Measurements from ENCODE around the gene TRABD. TPM values are rescaled to one million over a fixed set of nuclear protein-coding genes. Genes with fewer than 3 reads are reported as not detected.
"Not testable (repeated sequence)": the region's sequence is repeated elsewhere in the genome, so short reads cannot be mapped to it uniquely, and the experiment has no call there.

TRABD gene
- total RNA-seq, result 10 to 100 TPM; 88.6 to 89.2 TPM

- ChIA-PET CTCF (interaction anchor here (0.6 kb wide), 1 partner anchor 147 kb away, joined by 4 read pairs; no protein-coding TSS in a partner anchor), POLR2A (no interaction called here)
- intact Hi-C loops (cut with micrococcal nuclease), result loop anchor here (1.0 to 2.0 kb wide), 2 partner anchors 15 kb away; partner anchors contain the start of gene PANX2
- H3K27me3 Mint-ChIP-seq, result no peaks in the 10 kb centered on the region
- H3K4me1 Mint-ChIP-seq (ENCODE audit: low read depth), result peaks cover 28% of the 10 kb centered on the region
- H3K9me3 Mint-ChIP-seq, result no peaks in the 10 kb centered on the region
- peak within 1 kb of the TSS; percentile 89 for H3K27ac Mint-ChIP-seq
- peak; percentile 93 for DNase-seq
- H3K4me3 Mint-ChIP-seq, result peak within 1 kb of the TSS; percentile 88
- peaks cover 3% of the 10 kb centered on the region for H3K36me3 Mint-ChIP-seq
Observed at GRCh38 chr22:50185375-50186087, at the start of gene TRABD. TRABD (plus strand) TSS chr22:50185913; CDS start chr22:50193061, 7,148 bp downstream.

GRCh38 chr22:50136581-50137015 lies 49.1 kb upstream of the TRABD start:
- ChIA-PET POLR2A (interaction anchor here (0.5 kb wide), 1 partner anchor 70 kb away, joined by 4 read pairs; no protein-coding TSS in a partner anchor), CTCF (interaction anchor here (0.8 to 1.4 kb wide), 2 partner anchors 12 to 16 kb away, joined by 3 read pairs; no protein-coding TSS in a partner anchor)
- Mint-ChIP-seq H3K27me3 (peaks cover 15% of the 10 kb centered on the region), H3K36me3 (no peaks in the 10 kb centered on the region), H3K27ac (no peak overlapping the region), H3K4me3 (no peak overlapping the region), H3K4me1 (ENCODE audit: low read depth) (no peaks in the 10 kb centered on the region), H3K9me3 (no peaks in the 10 kb centered on the region)
- intact Hi-C loops (cut with micrococcal nuclease), result no loop called here
- DNase-seq, result no peak

- intact Hi-C loops (cut with micrococcal nuclease); H3K9me3 Mint-ChIP-seq; POLR2A ChIA-PET; H3K4me1 Mint-ChIP-seq (ENCODE audit: low read depth); DNase-seq; H3K4me3 Mint-ChIP-seq; H3K27ac Mint-ChIP-seq; H3K36me3 Mint-ChIP-seq: not testable (repeated sequence)
- CTCF ChIA-PET, result interaction anchor here (0.8 kb wide), 1 partner anchor 17 kb away, joined by 3 read pairs; no protein-coding TSS in a partner anchor
- peaks cover 13% of the 10 kb centered on the region for H3K27me3 Mint-ChIP-seq
Observed at GRCh38 chr22:50137277-50137676, 48.4 kb upstream of the TRABD start.

GRCh38 chr22:50138041-50138440 lies 47.7 kb upstream of the TRABD start:
- intact Hi-C loops (cut with micrococcal nuclease), result no loop called here
- DNase-seq, result no peak
- ChIA-PET POLR2A (no interaction called here), CTCF (no interaction called here)
- Mint-ChIP-seq H3K27ac (no peak overlapping the region), H3K4me1 (ENCODE audit: low read depth) (no peaks in the 10 kb centered on the region), H3K4me3 (no peak overlapping the region), H3K27me3 (peaks cover 13% of the 10 kb centered on the region), H3K36me3 (no peaks in the 10 kb centered on the region), H3K9me3 (no peaks in the 10 kb centered on the region)

- Mint-ChIP-seq H3K9me3 (no peaks in the 10 kb centered on the region), H3K27me3 (peaks cover 13% of the 10 kb centered on the region), H3K4me1 (ENCODE audit: low read depth) (no peaks in the 10 kb centered on the region), H3K36me3 (no peaks in the 10 kb centered on the region), H3K4me3 (no peak overlapping the region), H3K27ac (no peak overlapping the region)
- DNase-seq, result no peak
- intact Hi-C loops (cut with micrococcal nuclease), result no loop called here
- ChIA-PET POLR2A (no interaction called here), CTCF (no interaction called here)
Observed at GRCh38 chr22:50138988-50139387, 46.7 kb upstream of the TRABD start.

- no peak overlapping the region for H3K4me3 Mint-ChIP-seq
- no peak for DNase-seq
- no peak overlapping the region for H3K27ac Mint-ChIP-seq
- H3K27me3 Mint-ChIP-seq, result peaks cover 13% of the 10 kb centered on the region
- intact Hi-C loops (cut with micrococcal nuclease), result no loop called here
- no peaks in the 10 kb centered on the region for H3K9me3 Mint-ChIP-seq
- ChIA-PET CTCF (no interaction called here), POLR2A (no interaction called here)
- no peaks in the 10 kb centered on the region for H3K36me3 Mint-ChIP-seq
- no peaks in the 10 kb centered on the region for H3K4me1 Mint-ChIP-seq (ENCODE audit: low read depth)
Observed at GRCh38 chr22:50139843-50140415, 45.8 kb upstream of the TRABD start.

GRCh38 chr22:50140615-50141014 lies 45.1 kb upstream of the TRABD start:
- POLR2A ChIA-PET, result no interaction called here
- CTCF ChIA-PET, result interaction anchor here (0.7 kb wide), 1 partner anchor 332 kb away, joined by 4 read pairs; no protein-coding TSS in a partner anchor
- Mint-ChIP-seq H3K9me3 (no peaks in the 10 kb centered on the region), H3K36me3 (no peaks in the 10 kb centered on the region), H3K4me3 (no peak overlapping the region), H3K27me3 (peaks cover 13% of the 10 kb centered on the region), H3K4me1 (ENCODE audit: low read depth) (no peaks in the 10 kb centered on the region), H3K27ac (no peak overlapping the region)
- intact Hi-C loops (cut with micrococcal nuclease), result no loop called here
- no peak for DNase-seq

GRCh38 chr22:50141462-50141861 lies 44.3 kb upstream of the TRABD start:
- Mint-ChIP-seq H3K9me3 (no peaks in the 10 kb centered on the region), H3K36me3 (no peaks in the 10 kb centered on the region), H3K4me3 (no peak overlapping the region), H3K27ac (no peak overlapping the region), H3K27me3 (peaks cover 8% of the 10 kb centered on the region), H3K4me1 (ENCODE audit: low read depth) (no peaks in the 10 kb centered on the region)
- POLR2A ChIA-PET, result no interaction called here
- intact Hi-C loops (cut with micrococcal nuclease), result no loop called here
- CTCF ChIA-PET, result interaction anchor here (0.7 kb wide), 1 partner anchor 332 kb away, joined by 4 read pairs; no protein-coding TSS in a partner anchor
- no peak for DNase-seq

GRCh38 chr22:50141891-50142363 lies 43.8 kb upstream of the TRABD start:
- POLR2A ChIA-PET, result no interaction called here
- no peak overlapping the region for H3K27ac Mint-ChIP-seq
- intact Hi-C loops (cut with micrococcal nuclease), result no loop called here
- peaks cover 8% of the 10 kb centered on the region for H3K27me3 Mint-ChIP-seq
- H3K4me3 Mint-ChIP-seq, result no peak overlapping the region
- no peaks in the 10 kb centered on the region for H3K9me3 Mint-ChIP-seq
- no peaks in the 10 kb centered on the region for H3K36me3 Mint-ChIP-seq
- CTCF ChIA-PET, result interaction anchor here (0.9 kb wide), 1 partner anchor 64 kb away, joined by 3 read pairs; no protein-coding TSS in a partner anchor
- no peaks in the 10 kb centered on the region for H3K4me1 Mint-ChIP-seq (ENCODE audit: low read depth)
- DNase-seq, result no peak

GRCh38 chr22:50143096-50143495 lies 42.6 kb upstream of the TRABD start:
- Mint-ChIP-seq H3K9me3 (no peaks in the 10 kb centered on the region), H3K36me3 (no peaks in the 10 kb centered on the region), H3K27ac (no peak overlapping the region), H3K4me1 (ENCODE audit: low read depth) (no peaks in the 10 kb centered on the region), H3K4me3 (no peak overlapping the region), H3K27me3 (peaks cover 8% of the 10 kb centered on the region)
- ChIA-PET POLR2A (no interaction called here), CTCF (no interaction called here)
- no peak for DNase-seq
- intact Hi-C loops (cut with micrococcal nuclease), result no loop called here

GRCh38 chr22:50144005-50144614 lies 41.6 kb upstream of the TRABD start:
- no peaks in the 10 kb centered on the region for H3K36me3 Mint-ChIP-seq
- intact Hi-C loops (cut with micrococcal nuclease), result no loop called here
- POLR2A ChIA-PET, result no interaction called here
- H3K4me3 Mint-ChIP-seq, result no peak overlapping the region
- no peaks in the 10 kb centered on the region for H3K9me3 Mint-ChIP-seq
- H3K27ac Mint-ChIP-seq, result no peak overlapping the region
- CTCF ChIA-PET, result no interaction called here
- H3K27me3 Mint-ChIP-seq, result peaks cover 6% of the 10 kb centered on the region
- no peaks in the 10 kb centered on the region for H3K4me1 Mint-ChIP-seq (ENCODE audit: low read depth)
- no peak for DNase-seq

GRCh38 chr22:50145721-50146438 lies 39.8 kb upstream of the TRABD start:
- POLR2A ChIA-PET, result no interaction called here
- no peaks in the 10 kb centered on the region for H3K9me3 Mint-ChIP-seq
- DNase-seq, result no peak
- CTCF ChIA-PET, result no interaction called here
- intact Hi-C loops (cut with micrococcal nuclease), result loop anchor here (5.0 kb wide), 1 partner anchor 219 kb away; no protein-coding TSS in a partner anchor
- no peak overlapping the region for H3K4me3 Mint-ChIP-seq
- peaks cover 6% of the 10 kb centered on the region for H3K27me3 Mint-ChIP-seq
- no peaks in the 10 kb centered on the region for H3K36me3 Mint-ChIP-seq
- peaks cover 4% of the 10 kb centered on the region for H3K4me1 Mint-ChIP-seq (ENCODE audit: low read depth)
- H3K27ac Mint-ChIP-seq, result no peak overlapping the region
